Dermis microvascular lymphatic vessel endothelial cell (primary cell): ENCODE measurements around the gene TXN2. TPM values are rescaled to one million over a fixed set of nuclear protein-coding genes. Genes with fewer than 3 reads are reported as not detected.

Source experiments
- DNase-seq, 2 donors: peaks; one replicate each; pipeline versions ENCODE4 v3.0.0 to v3.0.0-alpha.2; 2010; ENCODE audit warnings: low read depth in 2 of 2
- total RNA-seq: library from RNA; depleted of rRNA; stranded (reverse); fragments of >200 nt; gene quantifications from 2 replicates; pipeline ENCODE4 v1.2.1, GENCODE V29; 2014

The TXN2 gene
- total RNA-seq, 1 donor from 2014 or later: 15.1 TPM

DNA sequence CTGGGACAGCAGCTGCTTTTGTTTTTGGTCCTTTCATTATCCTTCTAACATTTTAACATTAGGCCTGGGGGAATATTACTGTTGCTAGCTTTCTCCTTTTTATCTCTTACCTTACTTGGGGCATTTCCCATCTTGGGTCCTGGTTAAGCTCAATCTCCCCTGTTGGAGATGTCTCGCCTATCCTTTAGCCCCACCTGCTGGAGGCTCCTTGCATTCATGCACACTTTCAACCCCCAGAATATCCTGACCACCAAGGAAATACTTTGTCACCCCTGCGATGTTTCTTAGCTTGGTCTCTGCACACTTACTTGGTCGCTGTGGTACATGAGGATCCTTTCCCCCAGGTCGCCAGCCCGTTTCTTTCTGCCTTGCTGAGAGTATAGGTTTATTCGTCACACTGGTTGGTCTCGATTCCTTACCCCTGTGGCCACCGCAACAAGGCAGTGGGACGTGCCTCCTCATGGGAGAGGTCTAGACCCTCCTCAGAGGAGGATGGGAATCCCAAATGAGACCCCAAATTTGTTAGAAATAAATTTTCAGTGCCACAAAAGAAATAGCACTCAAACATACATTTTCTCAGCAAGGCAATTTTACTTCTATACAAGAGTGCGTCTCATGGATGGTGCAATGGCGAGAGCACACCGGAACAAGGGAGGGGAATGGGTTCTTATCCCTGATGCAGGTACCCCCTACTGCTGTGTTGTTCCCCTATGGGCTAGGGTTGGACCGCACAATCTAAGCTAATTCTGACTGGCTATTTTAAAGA lies 5.4 kb upstream of the TXN2 start:
- DNase-seq: peak; percentile 26 to 60

DNA sequence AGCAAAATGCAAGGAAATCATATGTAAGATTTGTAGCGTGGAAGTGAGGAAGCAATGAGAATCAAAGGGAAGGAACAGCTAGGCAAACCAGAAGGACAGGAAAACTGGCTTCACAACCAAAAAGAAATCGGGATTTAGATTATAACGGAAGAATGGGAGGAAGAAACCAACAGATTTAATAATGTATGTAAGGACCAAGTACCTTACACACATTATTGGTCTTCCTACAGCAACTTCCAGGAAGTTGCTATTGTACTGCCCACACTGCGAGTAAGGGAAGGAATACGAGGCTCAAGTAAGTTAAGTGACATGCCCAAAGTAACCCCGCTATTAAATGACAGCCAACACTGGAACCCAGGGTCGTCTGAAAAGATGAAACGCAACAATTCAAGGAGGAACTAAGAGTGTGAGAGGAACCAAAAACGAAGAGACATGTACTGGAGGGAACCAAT lies 473 bp downstream of the TXN2 start:
- DNase-seq: no peak

DNA sequence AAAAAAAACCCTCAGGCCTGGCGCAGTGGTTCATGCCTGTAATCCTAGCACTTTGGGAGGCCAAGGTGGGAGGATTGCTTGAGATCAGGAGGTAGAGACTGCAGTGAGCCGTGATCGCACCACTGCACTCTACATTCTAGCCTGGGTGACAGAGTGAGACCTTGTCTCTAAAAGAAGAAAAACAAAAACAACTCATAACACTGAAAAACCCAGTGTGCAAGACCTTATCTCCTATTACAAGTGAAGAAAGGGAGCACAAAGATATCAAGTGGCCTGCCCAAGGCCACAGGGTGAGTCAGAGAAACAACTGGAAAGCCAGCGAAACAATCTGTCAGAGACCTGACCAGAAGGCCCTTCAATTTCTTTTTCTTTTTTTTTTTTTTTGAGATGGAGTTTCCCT lies 2.5 kb downstream of the TXN2 start:
- DNase-seq: no peak

DNA sequence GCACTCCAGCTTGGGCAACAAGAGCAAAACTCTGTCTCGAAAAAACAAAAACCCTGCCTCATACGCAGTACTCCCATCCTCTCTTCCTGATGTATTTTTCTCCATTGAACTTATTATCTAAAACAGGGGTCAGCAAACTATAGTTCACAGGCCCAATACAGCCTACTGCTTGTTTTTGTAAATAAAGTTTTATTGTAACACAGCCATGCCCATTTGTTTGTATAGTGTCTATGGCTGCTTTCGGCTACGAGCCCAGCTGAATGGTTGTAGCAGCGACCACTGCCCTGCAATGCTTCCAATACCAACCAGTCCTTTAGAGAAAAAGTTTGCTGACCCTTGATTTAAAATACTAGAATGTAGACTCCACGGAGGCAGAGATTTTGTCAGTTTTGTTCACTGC lies 6.1 kb downstream of the TXN2 start:
- DNase-seq: no peak

DNA sequence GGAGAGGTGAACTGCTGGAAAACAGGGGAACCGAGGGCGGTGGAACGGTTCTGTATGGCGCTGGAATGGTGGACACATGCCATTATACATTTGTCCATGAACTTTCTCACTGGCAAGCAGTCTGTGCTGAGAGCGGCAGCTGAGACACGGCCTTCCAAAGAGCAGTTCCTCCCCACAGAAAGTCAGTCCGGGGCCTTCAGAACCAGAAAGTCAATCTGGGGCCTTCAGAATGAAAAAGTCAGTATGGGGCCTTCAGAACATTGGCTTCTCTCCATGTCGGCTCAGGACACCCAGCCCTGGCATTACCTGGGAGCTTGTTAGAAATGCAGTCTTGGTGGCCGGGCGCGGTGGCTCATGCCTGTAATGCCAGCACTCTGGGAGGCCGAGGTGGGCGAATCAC lies 8.8 kb downstream of the TXN2 start:
- DNase-seq: no peak

DNA sequence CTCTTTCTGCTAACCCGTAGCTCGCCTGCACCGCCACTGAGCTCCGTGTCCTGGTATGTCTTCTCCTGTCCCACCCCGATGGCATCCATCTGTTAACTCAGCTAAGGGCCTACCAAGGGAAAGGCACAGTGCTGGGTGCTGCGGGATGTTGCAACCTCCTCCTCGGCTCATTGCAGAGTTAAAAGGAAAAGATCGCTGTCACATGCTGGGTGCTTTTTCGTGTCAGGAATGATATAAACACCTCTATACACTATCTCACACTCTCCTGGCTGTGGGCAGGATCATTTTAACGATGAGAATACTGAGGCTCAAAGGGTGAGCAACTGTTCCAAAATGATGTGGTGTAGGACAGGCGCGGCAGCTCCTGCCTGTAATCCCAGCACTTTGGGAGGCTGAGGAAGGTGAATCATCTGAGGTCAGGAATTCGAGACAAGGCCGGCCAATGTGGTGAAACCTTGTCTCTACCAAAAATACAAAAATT lies 10.1 kb downstream of the TXN2 start:
- no peak for DNase-seq

DNA sequence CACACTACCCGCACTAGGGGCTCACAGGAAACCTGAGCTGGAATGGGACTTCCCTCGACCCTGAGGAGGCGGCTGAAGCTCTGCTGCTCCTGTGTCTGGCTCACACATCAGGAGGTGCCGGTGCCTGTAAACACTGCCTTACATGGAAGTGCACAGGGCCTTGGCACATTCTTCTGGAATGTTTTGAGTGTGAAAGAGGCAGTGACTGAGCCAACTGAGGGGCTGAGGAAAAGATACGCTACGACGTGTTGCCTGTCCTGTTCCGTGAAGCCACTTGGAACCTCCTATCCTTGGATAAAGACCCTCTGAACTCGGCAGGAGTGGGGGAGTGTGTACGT lies 10.5 kb downstream of the TXN2 start:
- peak in 1 of 2 donors; percentile 85 for DNase-seq

DNA sequence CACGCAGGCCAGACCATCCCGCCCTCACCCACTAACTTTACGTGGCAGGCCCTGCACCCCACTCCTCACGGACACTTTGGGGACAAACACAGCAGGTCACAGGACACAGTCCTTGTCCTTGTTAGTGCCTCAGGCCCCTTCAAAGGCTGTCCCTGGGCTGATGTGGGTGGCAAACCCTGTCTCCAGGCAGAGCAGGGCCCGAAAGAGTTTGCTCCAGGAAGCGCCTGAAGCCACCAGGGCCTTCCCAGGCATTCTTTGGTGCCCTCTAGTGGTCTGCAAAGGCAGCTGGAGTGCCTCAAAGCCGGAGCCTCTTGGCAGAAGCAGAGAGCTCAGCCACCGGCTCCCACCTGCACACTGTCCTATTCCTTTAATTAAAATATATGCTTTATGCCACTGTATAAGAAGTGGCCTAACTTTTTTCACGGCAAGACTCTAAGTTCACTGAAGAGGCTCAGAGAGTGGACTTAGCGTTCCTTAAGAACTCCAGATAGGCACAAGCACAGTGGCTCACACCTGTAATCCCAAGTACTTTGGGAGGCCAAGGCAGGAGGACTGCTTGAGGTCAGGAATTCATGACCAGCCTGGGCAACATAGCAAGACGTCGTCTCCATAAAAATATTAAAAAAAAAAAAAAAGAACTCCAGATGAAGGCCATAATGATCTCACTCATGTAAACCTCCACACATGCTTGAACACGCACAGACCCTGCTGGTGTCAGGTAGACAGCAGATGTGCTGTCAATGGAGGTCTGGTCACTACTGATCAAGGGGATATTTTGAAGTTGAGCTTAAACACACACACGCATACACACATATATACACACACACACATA lies 11.1 kb downstream of the TXN2 start:
- DNase-seq: peak; percentile 76 to 89

DNA sequence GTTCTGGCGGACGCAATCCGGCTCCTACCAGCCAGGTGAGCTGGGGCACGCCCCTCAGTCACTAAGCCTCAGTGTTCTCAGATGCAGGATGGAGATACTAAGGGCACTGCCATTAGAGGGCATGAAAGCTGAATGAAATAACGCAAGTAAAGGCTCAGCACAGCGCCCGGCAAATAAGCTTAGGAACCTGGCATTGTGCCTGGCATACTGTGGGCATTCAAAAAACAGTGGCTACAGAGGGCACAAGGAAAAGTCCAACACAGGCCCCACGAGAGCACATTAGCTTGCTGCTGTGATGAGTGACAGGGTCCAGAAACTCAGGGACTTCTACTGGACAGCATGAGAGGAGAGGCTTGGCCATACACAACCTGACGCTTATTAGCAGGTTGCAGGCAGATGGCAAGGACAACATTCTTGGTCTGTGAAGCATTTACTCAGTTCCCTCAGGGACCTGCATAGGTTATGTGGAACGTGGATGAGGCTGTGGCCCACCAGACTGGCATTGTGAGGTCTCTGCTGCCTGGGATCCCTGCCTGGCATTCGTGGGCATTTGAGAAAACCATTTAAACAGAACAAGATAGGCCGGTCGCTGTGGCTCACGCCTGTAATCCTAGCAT lies 12.2 kb downstream of the TXN2 start:
- no peak for DNase-seq

DNA sequence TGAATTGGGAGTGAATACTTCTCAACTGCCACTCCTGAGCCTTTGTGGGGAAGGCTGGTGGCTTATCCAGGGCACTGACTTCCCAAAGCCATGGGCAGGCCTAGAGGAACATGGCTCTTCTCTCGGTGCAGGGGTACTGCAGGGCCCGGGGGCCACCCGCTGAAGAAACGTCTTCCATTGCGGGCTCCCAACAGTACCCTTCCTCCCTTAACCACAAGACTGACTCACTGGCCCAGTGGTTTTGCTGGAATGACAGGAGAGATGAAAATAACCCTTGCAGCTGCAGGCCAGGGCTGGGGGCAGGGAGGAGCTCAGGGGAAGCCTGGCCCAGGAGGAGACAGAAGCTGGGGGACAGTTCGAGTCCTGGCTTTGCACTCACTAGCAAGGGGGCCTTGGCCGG lies 13.5 kb downstream of the TXN2 start:
- DNase-seq: peak in 1 of 2 donors; percentile 81

DNA sequence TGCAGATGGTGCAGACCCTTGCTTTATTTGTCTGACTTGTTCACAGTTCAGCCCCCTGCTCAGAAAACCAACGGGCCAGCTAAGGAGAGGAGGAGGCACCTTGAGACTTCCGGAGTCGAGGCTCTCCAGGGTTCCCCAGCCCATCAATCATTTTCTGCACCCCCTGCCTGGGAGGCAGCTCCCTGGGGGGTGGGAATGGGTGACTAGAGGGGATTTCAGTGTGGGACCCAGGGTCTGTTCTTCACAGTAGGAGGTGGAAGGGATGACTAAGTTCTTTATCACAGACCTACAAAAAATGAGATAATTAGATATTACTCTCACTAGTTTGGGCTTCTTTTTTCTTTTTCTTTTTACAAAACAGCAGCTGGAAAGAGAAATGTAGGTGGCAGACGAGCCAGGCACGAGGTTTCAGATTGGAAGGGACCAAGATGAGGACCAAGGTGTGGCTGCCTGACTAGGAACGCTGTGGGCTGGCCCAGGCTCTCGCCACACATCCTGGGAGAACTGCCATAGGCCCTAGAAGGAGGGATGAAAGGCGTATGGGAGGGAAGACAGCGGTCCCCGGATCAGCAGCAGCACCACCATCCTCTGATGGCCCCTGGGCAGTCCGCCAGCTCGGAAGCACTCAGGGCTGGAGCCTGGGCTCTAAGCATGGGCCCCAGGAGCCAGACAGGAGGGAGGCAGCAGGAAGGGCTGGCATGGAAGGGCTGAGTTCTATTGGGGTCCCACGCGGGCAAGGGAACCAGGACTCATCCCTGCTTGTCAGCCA lies 14.2 kb downstream of the TXN2 start:
- DNase-seq: no peak

DNA sequence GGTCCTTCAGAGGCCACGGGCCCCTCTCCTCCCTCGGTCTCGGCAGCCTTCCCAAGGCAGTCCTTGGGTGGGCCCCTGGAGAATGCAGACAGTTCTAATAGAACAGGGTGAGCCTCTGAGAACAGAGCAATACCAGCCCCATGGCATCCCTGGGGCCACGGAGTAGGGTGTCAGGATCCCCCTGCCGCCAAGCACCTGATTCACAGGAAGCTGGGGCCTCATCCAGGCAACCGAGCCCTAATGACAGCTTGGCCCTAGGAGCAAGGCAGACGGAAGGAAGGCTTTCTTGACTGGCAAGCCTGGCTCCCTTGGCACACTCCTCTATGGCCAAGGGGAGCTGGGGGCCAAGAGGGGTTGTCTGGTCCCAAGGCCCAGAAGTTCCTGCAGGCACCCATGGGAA lies 15.2 kb downstream of the TXN2 start:
- no peak for DNase-seq

DNA sequence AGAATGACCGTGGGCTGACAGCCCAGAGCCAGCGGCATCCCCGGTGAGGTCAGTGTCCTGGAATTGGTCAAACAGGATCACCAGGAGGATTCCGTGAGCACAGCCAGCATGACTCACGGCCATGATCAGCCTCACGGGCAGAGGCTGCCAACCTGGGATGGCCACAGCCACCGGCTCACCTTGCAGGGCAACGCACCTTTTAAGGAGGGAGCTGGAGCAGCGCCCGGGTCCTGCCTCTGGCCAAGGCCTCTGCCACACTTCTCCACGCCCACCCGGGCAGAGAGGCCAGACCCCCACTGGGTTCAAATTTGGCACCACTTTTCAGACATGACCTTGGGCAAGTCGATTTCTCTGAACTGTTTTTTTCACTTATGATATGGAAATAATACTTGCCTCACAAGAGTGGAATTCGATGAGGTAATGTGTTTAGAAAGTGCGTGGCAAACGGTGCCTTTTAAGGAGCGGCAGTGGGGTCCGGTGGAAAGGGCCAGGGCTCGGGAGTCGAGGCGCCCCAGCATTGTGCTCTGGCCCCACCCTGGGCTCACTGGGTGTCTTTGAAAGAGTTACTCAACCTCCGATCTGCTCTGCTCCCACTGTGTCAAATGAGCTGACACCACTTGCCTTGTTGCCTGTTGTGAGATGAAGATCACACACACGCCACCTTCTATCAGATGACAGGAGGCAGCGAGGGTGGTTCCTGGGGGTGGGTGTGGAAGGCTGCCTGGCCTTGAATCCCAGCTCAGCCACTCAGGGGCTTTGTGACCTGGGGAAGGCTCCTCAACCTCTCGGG lies 16.0 kb downstream of the TXN2 start:
- peak; percentile 86 to 90 for DNase-seq

DNA sequence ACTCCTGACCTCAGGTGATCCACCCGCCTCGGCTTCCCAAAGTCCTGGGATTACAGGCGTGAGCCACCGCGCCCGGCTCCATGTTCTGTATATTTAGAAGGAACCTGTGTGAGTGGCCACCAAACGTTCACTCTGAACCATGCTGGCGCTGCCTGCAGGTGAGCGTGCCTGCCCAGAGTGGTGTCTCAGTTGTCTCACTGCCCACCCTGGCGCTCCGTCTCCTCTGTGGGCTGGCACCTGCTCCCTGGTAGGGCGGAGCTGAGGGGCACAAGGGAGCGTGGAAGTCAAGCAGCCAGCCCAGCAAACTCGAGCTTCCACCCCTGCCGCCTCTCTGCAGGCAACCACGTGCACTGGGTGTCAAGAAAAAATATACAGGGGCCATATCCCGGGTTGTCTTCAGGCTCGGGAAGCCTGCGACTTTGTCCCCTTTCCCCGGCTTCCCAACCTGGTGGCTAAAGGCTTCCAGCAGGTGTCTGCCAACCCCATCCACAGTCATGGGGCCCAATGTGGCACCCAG lies 16.7 kb downstream of the TXN2 start:
- no peak for DNase-seq

DNA sequence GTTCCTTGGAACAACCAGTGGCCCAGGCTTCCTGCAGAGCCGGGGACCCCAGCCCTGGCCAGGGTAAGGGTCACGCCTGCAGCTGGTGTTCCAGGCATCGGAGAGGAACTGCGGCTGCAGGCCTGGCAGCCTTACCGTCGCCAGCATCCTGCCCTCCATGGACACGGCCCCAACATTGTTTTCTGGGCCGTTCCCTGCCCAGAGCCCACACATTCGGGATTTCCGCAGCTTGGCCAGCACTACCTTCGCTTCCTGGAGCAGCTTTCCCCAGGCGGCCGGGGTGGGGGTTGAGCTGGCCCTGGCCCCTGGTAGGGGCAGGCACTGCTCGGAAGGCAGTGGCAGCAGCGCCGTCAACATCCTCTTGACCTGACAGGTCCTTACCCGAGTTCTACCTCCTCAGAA lies 17.7 kb downstream of the TXN2 start:
- peak; percentile 84 to 92 for DNase-seq

DNA sequence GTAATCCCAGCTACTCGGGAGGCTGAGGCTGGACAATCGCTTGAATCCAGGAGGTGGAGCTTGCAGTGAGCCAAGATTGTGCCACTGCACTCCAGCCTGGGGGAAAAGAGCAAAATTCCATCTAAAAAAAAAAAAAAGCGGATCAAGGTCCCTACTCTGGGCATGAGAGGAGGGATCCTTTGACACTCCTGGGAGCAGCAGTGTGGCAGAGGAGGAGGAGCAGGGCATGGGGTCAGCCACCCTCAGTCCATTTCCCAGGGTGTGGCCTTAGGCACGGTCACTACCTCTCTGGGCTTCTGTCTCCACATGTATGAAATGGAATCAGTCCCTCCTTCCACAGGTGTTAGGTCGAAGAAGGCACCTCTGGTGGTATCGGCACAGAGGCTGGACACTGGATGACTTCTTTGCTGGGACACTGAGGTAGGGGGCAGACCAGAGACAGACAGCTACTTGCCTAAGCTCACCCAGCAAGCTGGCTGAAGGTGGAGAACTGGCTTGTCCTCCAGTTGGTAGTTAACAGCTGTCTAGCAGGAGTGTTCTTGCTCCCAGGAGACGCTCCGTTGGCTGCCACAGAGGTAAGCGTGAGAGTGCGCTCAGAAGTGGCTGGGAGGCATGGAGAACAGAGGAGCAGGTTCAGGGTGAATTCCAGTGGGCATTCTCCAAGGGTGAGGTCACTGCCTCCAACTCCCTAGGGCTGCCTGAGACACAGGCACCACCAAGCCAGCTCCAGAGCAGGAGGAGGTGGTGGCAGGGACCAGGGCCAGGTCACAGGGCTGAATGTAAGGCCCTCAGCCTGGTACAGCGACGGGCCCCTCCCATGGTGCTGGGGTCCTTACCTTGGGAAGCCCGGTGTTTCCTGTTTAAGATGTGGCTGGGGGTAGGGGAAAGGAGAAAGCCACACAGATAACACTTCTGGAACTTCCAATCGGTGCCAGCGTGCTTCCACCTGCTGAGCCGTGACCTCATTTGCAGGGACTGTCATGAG lies 19.5 kb downstream of the TXN2 start:
- DNase-seq: peak in 1 of 2 donors; percentile 65

DNA sequence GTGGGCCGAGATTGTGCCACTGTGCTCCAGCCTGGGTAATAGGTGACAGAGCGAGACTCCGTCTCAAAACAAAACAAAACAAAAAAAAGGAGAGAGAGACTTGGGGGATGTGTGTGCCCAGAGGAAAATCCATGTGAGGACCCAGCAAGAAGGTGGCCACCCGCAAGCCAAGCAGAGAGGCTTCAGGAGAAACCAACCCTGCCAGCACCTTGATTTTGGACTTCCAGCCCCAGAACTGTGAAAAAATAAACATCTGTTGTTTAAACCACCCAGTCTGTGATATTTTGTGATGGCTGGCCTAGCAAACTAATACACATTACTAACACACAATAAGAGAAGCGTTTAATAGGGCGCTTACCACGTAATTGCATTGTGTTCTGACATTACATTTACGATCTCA lies 21.2 kb downstream of the TXN2 start:
- DNase-seq: no peak

DNA sequence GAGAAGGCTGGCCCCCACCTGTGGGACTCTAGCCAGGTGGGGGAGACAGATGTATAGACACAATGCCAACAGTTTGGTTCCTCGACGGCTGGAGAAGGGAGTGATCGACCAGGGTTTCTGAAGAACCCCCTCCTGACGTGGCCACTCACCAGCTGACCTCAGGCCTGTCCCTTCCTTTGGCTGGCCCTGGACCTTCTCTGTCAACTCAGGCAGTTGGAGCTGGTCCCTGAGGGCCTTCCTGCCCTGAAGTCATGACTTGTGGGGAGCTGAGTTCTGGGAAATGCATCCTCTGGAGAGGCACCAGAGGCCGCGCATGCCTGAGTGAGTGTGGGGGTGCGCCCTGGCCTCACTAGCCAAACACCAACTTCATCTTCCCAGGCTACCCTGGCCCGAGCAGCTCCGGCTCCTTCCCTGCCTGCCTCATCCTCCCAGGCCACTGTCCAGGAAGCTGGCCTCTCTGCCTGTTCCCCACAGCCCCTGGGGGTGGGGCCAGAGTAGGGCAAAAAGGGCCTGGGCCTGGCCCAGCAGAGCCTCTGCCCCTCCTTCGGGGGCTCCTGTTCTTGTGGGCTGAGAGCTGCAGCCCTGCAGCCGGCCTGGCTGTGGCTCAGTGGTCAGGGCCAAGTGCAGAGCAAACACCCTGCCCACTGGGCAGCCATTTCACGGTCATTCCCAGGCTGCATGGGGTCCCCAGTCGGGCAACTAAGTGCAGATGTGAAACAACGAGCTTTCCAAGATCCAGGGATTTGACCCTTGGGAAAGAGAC lies 23.6 kb downstream of the TXN2 start:
- no peak for DNase-seq

DNA sequence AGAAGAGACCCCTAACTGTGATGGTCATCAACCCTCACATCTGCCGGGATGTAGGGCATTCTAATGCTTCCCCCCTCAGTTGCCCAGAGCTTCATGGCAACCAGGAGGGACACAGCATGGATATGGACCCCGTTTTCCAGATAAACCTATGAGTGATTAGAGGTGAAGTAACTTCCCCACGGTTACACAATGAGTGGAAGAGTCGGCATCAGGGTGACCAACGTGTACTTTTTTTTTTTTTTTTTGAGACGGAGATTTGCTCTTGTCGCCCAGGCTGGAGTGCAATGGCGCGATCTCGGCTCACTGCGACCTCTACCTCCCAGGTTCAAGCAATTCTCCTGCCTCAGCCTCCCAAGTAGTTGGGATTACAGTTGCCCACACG lies 25.0 kb downstream of the TXN2 start:
- no peak for DNase-seq
